ENCODE results near the gene SV2A.

SV2A gene

DNA sequence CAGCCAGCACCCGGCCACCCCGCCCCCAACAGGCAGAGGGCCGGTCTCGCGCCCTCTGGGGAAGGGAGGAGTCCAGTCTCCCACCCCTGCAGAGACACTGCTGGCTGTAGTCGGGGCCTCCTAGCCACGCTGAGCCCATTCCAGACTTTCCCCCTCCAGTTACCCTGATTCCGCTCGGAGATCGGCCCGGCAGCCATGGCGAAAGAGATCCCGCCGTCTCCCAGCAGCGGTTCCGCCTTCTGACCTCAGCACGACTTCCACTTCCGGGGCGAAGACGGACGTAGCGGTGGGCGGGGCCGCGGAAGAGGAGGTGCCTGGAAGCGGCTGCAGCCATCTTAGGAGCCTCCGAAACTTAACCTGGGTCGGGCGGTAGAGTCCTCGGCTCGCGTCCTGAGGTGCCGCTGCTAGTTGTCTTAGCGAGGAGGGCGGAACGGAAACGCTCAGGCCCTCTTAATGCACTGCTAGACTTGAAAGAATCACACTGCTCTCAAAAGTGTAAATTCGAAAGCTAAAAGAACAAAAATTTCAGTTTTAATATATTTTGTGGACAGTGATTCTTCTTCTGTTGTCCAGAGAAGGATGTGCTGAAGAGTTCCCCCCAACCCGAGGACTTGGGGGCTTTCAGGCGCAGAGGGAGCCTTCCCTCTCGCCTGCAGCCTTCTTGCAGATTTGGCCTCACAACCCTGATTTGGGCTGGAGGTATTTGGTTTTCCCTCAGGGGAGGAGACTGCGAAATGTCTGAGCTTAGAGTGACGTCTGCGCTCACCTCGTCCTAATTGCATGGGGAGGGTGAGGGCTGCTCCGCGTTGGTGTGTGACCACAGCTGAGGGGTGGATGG, 10.1 kb upstream of the SV2A start, which contains the start of gene SF3B4:
TSS of gene SF3B4 (minus strand) at position 241 of the 838 bp plus-strand sequence. CDS start at position 197, 44 bp downstream.
- no peaks in the 10 kb centered on the region for H3K9me2 ChIP-seq (replicated peaks; ENCODE audit: insufficient read depth, low read length)
- H3K4me3 ChIP-seq (ENCODE audit: low read length) = peak within 1 kb of the TSS; percentile 83
- peak within 1 kb of the TSS; percentile 59 for H2AFZ ChIP-seq (ENCODE audit: low read length)
- no peaks in the 10 kb centered on the region for H4K20me1 ChIP-seq (ENCODE audit: insufficient read depth, low read length)
- H3K27me3 ChIP-seq (replicated peaks; ENCODE audit: insufficient read depth, low read length) = no peaks in the 10 kb centered on the region
- peaks cover 28% of the 10 kb centered on the region for H3K4me1 ChIP-seq (ENCODE audit: low read length)
- peaks cover 36% of the 10 kb centered on the region for H3K36me3 ChIP-seq (replicated peaks; ENCODE audit: insufficient read depth, low read length)
- peaks cover 13% of the 10 kb centered on the region for H3F3A ChIP-seq (ENCODE audit: insufficient read depth, low read length)
- peaks cover 35% of the 10 kb centered on the region for H3K79me2 ChIP-seq (ENCODE audit: low read length)
- no peaks in the 10 kb centered on the region for H3K9me3 ChIP-seq (replicated peaks; ENCODE audit: insufficient read depth, low read length)
- H3K27ac ChIP-seq (ENCODE audit: low read length) = peak within 1 kb of the TSS; percentile 97
- peak within 1 kb of the TSS; percentile 97 for H3K9ac ChIP-seq (ENCODE audit: low read length)
- TF ChIP-seq, protein P1, sequence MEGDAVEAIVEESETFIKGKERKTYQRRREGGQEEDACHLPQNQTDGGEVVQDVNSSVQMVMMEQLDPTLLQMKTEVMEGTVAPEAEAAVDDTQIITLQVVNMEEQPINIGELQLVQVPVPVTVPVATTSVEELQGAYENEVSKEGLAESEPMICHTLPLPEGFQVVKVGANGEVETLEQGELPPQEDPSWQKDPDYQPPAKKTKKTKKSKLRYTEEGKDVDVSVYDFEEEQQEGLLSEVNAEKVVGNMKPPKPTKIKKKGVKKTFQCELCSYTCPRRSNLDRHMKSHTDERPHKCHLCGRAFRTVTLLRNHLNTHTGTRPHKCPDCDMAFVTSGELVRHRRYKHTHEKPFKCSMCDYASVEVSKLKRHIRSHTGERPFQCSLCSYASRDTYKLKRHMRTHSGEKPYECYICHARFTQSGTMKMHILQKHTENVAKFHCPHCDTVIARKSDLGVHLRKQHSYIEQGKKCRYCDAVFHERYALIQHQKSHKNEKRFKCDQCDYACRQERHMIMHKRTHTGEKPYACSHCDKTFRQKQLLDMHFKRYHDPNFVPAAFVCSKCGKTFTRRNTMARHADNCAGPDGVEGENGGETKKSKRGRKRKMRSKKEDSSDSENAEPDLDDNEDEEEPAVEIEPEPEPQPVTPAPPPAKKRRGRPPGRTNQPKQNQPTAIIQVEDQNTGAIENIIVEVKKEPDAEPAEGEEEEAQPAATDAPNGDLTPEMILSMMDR (IDR thresholded peaks at IDR 0.05; ENCODE audit: low read length) = 0 out of 2 replicates have a peak, but pooled peaks have one; percentile 2
- no peak for TF ChIP-seq EZH2phosphoT487 (IDR thresholded peaks at IDR 0.05; ENCODE audit: low read length)
- DNase-seq = peak; percentile 99
- peak within 1 kb of the TSS; percentile 97 for H3K4me2 ChIP-seq (ENCODE audit: low read depth, low read length)

DNA sequence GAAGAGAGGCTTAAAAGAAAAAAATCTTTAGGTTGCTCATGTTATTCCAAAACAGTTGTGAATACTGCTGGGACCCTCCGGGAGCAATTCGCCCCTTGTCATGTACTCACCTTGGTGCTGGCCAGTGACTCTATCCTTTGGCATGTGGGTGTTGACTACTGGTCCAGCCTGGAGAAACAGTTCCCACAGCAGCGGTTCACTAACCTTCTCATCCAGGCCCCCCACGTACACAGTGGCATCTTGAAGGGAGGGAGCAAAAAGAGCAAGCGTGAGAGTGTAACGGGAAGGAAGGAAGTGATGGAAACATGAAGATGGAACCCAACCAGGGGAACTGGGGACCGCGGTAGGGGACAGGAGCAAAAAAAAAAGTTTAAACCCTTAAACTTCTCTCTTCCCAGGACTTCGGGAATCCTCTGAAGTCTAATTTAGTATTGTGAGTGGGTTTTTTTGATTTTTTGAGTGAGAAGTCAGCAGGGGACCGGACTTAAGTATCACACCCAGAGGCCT, 9.5 kb upstream of the SV2A start:
- Histone ChIP-seq H3K4me2 (ENCODE audit: low read depth, low read length) (peak overlapping the region; percentile 97), H3F3A (ENCODE audit: insufficient read depth, low read length) (peaks cover 17% of the 10 kb centered on the region), H3K79me2 (ENCODE audit: low read length) (peaks cover 35% of the 10 kb centered on the region), H3K27ac (ENCODE audit: low read length) (peak overlapping the region; percentile 97; the same call in 1 of the 2 replicates), H3K9me3 (replicated peaks; ENCODE audit: insufficient read depth, low read length) (no peaks in the 10 kb centered on the region), H3K9me2 (replicated peaks; ENCODE audit: insufficient read depth, low read length) (no peaks in the 10 kb centered on the region), H4K20me1 (ENCODE audit: insufficient read depth, low read length) (no peaks in the 10 kb centered on the region), H3K9ac (ENCODE audit: low read length) (peak overlapping the region; percentile 97), H2AFZ (ENCODE audit: low read length) (peak overlapping the region; percentile 59), H3K27me3 (replicated peaks; ENCODE audit: insufficient read depth, low read length) (no peaks in the 10 kb centered on the region), H3K4me1 (ENCODE audit: low read length) (peaks cover 28% of the 10 kb centered on the region), H3K4me3 (ENCODE audit: low read length) (peak overlapping the region; percentile 83), H3K36me3 (replicated peaks; ENCODE audit: insufficient read depth, low read length) (peaks cover 38% of the 10 kb centered on the region)
- TF ChIP-seq EZH2 (optimal IDR thresholded peaks at IDR 0.05; ENCODE audit: low read depth, low read length) = no peak
- no peak for TF ChIP-seq EZH2phosphoT487 (IDR thresholded peaks at IDR 0.05; ENCODE audit: low read length)
- TF ChIP-seq, protein P1 (IDR thresholded peaks at IDR 0.05; ENCODE audit: low read length) = 0 out of 2 replicates have a peak, but pooled peaks have one; percentile 5
- no peak for DNase-seq

DNA sequence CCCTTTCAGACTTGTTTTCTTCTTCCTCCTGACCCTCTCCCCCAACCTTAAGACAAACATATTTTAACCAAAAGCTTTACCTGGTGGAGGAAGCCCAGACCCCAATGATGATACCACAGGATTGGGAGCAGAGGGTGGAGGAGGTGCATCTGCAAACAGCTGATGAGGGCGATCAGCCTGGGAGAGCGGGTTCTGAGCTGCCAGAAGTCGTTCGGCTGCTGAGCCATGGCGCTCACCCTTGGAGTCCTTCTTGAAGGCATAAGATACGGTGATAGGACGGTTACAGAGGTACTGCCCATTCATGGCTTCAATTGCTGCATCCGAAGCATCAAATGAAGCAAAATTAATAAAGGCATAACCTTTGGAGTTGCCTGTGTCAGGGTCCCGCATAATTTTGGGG, 8.7 kb upstream of the SV2A start:
- H3K4me1 ChIP-seq (ENCODE audit: low read length) = peaks cover 21% of the 10 kb centered on the region
- H4K20me1 ChIP-seq (ENCODE audit: insufficient read depth, low read length) = no peaks in the 10 kb centered on the region
- DNase-seq = no peak
- no peaks in the 10 kb centered on the region for H3K9me2 ChIP-seq (replicated peaks; ENCODE audit: insufficient read depth, low read length)
- H3K36me3 ChIP-seq (replicated peaks; ENCODE audit: insufficient read depth, low read length) = peaks cover 38% of the 10 kb centered on the region
- H3K9ac ChIP-seq (ENCODE audit: low read length) = no peak overlapping the region
- peaks cover 16% of the 10 kb centered on the region for H3F3A ChIP-seq (ENCODE audit: insufficient read depth, low read length)
- H2AFZ ChIP-seq (ENCODE audit: low read length) = no peak overlapping the region
- peak overlapping the region; percentile 97 for H3K4me2 ChIP-seq (ENCODE audit: low read depth, low read length)
- no peak overlapping the region for H3K27ac ChIP-seq (ENCODE audit: low read length)
- no peaks in the 10 kb centered on the region for H3K9me3 ChIP-seq (replicated peaks; ENCODE audit: insufficient read depth, low read length)
- peaks cover 35% of the 10 kb centered on the region for H3K79me2 ChIP-seq (ENCODE audit: low read length)
- peak overlapping the region; percentile 83 for H3K4me3 ChIP-seq (ENCODE audit: low read length)
- no peak for TF ChIP-seq EZH2phosphoT487 (IDR thresholded peaks at IDR 0.05; ENCODE audit: low read length)
- no peak for TF ChIP-seq EZH2 (optimal IDR thresholded peaks at IDR 0.05; ENCODE audit: low read depth, low read length)
- no peaks in the 10 kb centered on the region for H3K27me3 ChIP-seq (replicated peaks; ENCODE audit: insufficient read depth, low read length)

Data from MM.1S (cell line).